HG02852 (cell line): ENCODE measurements around the gene FAM131C.

Source experiments
- ATAC-seq: cut with Tn5 transposase; IDR thresholded peaks from one replicate; pipeline ENCODE4 v1.9.1; 2021; ENCODE audit warnings: mild to moderate bottlenecking, moderate library complexity; ENCODE audit not compliant: unreplicated experiment

FAM131C gene

DNA sequence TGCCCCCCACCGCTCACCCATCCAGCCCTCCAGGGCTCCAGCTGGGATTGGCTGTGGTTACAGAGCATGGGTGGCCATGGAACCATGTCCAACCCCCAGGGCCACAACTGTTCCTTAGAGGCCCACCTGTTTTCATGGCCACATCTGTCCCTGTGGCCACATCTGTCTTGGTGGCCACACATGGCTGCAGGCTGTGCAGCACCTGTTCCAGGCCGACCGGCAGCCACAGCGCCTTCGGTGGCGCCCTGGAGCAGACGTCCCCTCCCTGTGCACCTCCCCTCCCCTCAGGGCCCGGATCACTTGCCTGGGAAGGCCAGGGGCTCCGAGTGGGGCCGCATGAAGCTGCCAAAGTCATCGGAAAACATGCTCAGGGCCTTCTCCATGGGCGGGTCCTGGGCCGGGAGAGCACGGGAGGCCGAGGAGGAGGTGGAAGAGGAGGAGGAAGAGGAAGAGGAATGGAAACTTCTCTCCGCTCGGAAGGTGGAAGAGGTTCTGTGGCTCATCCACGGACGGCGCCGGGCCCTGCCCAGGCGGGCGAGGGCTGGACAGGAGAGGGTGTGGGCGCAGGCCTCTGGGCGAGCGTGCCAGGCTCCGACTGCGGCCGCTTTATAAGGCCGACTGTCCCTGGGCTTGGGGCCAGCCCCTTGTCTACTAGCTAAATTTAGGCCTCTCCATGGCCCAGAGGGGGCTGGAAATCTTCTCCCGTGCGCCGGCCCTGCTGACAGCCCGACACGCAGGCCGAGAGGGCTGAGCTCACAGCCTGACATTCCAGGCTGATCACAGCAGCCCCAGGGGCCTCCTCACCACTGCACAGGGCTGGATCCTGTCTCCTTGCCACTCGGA, 55.8 kb downstream of the FAM131C start, which contains the start of gene HSPB7:
TSS of gene HSPB7 (minus strand) at position 583 of the 843 bp plus-strand sequence. CDS start at position 503, 80 bp downstream.
- ATAC-seq, result no peak

DNA sequence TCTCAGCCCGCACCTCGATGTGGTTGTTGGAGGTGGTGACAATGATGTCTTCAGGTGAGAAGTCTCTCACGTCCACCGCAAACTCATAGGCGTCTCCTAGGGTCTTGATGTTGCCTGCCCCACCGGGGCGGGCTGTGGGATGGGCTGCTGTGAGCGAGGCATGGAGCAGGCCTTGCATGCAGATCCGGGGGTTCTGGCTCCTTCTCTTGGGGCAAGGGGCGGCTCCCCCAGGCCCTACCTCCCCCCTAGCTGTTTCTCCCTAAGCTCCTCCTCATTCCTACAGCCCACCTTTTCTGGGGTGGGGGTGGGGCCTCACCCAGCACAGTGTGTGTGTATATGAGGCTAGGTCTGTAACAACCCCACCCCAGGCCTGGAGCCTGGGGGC, 56.4 kb downstream of the FAM131C start:
- no peak for ATAC-seq

DNA sequence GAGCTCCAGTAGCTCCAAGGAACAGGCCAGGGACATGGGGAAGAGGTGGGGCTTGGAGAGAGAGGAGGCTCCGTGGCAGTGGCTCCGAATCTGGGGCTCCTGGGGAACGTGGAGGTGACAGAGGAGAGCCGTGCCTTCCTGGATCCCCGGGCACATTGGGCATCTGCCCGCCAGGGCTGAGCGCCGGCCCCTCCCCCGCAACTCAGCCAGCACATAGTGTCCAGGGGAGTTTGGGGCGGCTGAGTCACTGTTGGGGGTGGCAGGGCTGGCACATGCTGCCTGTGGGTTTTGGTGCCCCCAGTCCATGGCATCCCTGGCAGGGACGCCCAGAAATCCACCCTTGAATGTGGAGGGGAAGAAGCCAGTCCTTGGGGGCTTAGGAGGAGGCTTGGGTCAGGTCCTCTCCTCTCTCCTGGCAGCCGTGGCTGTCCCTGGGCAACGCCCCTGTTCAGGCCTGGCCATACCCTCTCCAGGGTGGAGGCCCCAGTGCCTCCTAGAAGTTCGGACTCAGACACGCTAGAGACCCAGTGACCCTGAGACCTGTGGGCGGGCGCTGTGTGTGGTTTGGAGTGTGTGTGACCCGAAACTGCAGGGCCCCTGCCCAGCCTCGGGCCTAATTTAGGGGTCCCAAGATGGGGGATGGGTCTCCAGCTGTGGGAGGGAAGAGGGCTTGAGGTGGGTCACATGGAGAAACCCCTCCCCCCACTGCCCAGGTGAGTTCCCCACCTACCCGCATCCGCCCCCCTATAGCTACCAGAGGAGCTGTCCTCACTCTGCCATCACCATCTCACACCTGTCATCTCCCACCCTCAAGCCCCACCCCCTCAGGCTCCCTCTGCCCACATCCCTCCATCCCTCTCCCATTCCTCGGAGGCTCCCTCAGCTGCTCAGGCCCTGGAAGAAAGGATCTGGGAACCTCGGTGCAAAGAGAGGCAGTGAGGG, 57.2 kb downstream of the FAM131C start:
- no peak for ATAC-seq

DNA sequence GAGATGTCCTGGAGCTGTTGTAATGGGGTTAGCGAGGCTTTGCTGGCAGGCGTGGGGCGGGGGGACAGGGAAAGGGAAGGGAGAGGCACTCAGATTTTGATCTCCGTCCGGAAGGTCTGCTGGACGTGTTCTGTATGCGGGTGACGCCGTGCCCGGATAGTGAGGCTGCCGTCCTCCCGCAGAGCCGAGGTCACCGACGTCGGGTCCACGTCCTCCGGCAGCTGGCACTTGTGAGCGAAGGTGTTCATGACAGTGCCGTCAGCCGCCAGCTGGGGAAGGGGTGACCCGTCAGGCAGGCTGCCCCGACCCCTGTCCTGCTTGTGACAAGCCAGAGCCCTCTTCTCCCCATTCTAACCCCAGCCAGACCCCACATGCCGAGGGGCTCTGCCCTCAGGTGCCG, 58.0 kb downstream of the FAM131C start:
- ATAC-seq, result no peak

DNA sequence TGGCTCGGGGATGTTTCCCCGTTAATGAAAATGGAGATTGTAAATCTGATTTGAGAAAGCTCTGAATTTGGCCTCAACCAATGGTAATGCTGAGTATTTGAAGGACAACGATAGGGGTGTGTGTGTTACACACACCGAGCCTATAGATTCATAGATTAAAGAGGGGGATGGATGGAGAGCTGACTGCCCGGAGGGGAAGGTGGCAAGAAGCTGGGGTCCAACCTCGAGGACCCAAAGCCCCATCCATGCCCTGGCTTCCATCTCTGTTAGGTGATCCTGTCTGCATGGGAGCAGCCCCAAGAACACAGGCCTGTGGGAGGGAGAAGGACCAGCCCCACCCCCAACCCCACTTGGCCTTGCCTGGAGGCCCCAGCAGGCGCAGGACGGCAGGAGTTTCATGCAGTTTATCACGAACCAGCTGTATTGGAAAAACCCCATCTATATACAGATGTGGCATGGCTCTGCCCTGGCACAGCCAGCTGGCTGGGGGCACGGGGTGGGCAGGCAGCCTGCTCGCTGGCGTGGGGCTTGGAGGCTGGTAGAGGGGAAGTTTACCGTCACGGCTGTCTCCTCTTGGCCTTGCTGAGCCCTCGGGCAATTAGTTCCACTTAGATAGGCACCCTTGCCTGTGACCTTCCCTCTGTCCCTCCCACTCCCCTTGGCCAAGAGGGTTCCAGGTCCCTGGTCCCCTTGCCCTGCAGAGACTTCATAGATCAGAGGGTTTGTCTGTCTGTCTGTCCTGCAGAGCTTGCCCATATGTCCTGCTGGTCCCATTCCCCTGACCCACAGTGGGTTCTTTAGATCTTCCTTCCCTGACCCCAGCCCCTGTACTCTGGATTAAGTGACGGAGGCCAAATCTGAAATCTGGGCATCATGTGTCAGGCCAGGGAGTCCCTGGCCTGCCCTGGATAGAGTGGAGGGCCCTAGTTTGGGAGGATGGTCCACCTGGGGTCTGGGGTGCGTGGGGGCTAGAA, 58.7 kb downstream of the FAM131C start:
- ATAC-seq, result no peak

DNA sequence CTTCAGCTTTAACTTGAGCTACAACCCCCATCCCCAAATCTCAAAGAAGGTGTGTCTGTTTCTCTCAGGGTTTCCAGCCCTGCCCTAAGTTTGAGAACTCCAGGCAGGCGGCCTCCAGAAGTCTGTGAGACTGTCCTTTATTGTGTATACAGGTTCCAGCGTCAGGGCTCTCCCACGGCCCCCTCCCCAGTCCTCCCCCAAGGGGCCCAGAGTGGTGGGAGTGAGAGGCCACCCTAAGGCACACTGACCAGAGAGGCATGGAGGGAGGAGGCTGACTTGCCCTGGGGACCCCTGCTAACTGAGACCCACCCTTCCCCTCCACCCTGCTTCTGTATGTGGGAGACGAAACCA, 59.6 kb downstream of the FAM131C start:
- ATAC-seq, result no peak

DNA sequence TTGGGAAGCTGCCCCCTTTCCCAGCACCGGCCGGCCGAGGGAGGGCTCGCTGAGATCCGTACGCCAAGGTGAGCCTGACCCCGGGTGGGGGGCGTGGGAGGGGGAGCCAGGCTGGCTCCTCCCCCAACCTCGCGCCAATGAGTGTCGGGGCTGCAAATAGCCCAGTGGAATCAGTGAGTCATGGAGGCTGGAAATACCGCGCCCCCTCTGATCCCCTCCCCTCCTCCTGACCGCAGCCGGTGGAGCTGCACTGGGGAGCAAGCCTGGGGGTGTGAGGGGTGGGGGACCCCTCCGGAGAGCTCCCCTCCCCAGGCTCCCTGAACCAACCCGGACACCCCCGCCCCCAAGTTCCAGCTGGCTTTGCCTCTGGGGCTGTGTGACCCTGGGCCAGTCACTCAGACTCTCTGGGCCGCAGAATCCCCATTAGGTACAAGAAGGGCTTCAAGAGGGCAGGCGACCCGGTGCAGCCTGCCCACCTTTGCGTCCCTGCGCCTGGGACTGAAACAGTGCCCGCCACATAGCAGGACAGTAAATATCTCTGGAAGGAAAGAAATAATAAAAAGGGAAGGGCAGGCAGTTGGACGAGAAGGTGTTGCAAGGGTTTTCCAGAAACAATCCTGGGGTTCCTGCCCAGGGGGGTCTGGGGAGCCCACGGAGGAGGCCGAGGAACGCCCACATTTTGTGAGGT, 60.1 kb downstream of the FAM131C start:
- no peak for ATAC-seq

DNA sequence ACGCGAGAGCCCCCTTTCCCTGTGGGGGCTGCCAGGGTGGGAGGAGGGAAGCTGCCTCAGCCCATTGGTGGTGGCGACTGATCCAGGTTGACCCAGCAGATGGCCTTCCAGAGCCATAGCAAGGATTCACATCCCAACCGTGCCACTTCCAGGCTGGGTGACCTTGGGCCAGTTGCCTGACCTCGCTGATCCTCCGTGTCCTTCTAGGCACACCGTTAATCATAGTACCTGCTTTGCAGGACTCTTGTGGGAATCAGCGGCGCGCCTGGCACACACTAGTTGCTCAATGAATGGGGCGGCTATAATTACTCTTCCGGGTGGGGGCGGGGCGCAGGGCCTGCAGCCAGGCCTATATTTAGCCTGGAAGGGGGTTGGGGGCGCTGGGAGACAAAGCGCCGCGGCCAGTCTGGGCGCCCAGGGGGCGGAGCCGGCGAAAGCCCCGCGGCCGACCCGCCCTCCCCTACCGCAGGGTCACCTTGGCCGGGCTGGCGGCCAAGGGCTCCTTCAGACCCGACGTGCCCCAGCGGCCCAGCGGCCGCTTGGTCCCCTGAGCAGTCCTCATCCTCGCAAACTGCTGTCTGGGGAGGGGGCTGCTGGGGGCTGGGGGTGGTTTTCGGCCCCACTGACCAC, 60.7 kb downstream of the FAM131C start:
- ATAC-seq, result no peak

DNA sequence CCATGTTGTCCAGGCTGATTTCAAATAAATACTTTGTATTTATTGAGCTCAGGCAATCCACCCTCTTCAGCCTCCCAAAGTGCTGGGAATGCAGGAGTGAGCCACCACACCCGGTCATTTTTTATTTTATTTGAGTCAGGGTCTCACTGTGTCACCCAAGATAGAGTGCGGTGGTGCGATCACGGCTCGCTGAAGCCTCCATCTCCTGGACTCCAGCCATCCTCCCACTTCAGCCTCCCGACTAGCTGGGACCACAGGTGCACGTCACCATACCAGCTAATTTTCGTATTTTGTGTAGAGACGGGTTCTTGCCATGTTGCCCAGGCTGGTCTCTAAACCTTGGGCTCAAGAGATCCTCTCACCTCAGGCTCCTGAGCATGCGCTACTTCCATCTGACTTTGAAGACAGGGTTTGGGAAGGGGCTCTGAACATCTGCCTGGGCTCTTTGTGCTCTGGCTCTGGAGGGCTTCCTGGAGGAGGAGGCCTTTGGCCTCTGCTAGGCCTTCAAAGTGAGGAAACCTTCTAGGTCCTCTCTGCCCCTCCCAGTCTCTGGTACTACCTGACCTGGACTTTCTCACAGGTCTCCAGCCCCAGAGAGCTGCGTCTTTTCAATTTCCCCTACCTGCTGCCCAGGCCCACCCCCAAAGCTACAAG, 61.4 kb downstream of the FAM131C start:
- ATAC-seq, result no peak

DNA sequence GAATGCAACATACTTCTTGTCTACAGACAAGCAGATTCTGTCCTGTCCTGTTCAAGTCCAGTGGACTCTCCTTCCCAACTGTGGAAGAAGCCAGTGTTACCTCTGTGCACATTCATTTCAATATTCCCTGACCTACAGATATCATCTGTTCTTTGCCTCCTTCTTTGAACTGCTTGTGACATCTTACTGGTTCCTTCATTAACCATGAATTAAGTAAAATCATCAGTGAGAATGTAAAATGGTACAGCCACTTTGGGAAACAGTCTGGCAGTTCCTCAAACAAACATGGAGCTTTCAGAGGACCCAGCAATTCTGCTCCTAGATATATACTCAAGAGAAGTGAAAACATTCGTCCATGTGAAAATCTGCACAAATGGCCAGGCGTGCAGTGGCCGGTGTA, 62.6 kb downstream of the FAM131C start:
- no peak for ATAC-seq

DNA sequence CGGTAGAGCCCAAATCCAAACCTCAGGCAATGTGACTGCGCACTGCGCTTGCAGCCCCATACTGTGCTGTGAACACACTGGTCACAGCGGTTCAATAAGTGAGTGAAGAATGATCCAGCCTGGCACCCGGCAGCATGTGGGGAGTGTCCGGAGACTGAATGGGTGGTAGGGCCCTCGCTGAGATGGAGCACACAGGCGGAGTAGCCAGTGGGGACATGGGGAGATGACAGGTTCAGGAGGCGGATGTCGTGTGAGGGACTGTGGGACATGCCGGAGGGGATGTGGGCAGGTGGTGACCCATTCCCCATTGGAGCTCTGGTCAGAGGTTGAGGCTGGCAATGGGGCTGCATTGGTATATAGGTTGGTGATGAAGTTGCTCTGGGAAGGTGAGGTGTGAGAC, 63.8 kb downstream of the FAM131C start:
- no peak for ATAC-seq

DNA sequence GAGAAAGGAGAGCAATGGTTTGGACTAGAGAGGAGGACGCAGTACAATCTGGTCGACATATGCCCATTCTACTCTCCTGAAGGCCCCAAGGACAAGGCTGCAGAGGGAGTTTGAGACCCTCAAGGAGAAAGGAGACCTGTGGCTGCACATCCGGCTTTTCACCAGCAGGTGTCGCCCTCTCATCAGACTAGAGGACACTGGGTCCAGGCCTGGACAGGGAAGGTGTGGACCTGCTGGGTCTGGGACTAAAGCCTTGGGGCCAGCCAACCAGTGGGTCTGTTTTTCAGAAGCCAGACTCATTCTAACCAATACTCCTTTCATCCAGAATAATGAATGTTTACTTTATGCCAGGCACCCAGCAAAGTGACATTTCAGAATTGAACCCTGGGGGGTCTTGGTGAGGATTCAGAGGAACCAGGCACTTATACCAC, 64.4 kb downstream of the FAM131C start:
- ATAC-seq, result no peak
